HG03060 (cell line): ENCODE measurements around the gene DDIAS.
A peak's percentile ranks its signal among the peaks of the same experiment; 100 is the strongest.
"Not testable (repeated sequence)": the region's sequence is repeated elsewhere in the genome, so short reads cannot be mapped to it uniquely, and the experiment has no call there.

Experiments
- ATAC-seq: cut with Tn5 transposase; IDR thresholded peaks from one replicate; pipeline ENCODE4 v1.9.1; 2021; ENCODE audit warnings: low read depth, moderate number of reproducible peaks; ENCODE audit not compliant: unreplicated experiment

Gene DDIAS

DNA sequence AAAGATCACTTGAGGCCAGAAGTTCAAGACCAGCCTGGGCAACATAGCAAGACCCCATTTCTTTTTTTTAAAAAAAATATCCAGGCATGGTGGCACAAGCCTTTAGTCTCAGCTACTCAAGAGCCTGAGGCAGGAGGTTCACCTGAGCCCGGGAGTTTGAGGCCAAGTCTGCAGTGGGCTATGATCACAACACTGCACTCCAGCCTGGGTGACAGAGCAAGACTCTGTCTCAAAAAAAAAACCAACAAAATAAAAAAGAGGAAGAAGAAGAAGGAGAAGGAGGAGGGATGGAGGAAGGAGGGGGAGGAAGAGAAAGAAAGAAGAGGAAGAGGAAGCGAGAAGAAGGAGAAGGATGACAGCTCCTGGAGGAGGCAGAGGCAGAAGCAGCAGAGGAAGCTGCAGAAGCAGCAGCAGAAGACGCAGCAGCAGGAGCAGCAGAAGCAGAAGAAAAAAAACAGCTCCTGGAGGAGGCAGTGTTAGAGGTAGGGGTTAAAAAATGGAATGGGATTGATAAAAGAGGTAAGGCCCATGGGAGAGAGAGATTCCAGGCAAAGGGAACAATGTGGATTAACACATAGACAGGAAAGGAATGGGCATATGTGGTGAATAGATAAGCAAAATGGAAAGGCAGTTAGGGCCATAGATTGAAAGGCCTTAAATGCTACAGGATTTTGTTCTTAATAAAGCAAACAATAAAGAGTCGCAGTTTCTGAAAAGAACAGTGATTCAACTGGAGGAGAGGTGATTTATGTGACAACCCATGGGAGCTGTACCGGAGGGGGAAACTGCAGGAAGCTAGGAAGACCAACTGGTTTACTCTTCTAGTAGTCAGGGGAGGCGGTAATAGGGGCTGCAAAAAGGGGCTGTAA lies 12.2 kb upstream of the DDIAS start:
- no peak for ATAC-seq

DNA sequence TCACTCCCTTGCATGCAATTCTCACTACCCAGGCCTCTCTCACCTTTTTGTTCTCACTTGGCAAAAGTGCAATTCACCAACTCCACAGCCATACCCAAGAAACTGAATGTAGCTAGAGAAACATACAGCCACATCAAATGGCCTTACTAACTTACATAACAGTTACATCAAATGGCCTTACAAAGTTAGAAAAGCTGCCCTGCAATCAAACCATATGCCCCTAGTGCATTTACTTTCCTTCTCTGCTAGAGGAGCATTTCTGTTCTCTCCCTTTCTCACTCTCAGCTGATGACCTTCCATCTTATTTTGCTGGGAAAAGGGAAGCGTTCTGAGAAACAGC lies 11.6 kb upstream of the DDIAS start:
- no peak for ATAC-seq

DNA sequence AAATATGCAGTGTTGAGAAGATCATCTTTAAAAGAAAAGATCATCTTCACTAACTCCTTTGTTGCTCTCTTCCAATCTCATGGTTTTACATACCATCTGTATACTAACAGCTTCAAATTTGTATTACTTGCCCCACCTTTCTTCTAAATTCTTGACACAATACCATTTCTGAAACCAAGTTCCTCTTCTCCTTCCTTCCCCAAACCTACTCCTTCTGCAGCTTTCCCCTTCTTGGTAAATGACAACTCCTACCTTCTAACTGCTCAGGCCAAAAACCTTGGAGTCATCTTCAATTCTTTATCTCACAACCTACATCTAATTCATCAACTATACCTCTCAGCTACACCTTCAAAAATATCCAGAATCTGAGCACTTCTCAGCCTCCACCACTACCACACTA lies 10.6 kb upstream of the DDIAS start:
- ATAC-seq, result no peak

DNA sequence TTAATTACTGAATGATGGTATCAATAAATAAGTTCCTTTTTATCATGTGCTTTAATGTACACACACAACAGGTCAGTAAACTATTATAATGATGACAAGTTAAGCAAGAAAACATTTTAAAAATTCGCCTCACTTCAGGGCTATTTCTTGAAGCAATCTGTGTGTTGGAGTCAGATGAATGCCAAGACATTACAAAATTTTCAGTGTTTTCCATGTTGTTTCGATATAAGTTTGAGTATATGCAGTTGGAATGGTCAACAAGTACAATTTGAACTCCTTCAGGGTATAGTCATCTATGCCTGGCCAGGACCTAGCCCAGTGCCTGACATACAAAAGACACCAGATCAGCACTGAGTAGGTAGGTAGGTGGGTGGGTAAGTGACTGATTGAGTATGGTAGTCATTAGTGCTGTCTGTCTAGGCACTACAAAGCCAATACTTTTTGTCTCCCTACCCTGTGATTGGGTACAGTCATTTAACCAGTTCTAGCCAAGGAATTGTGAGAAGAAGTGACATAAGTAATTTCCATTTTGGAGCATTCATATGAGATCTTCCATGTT lies 8.8 kb upstream of the DDIAS start:
- no peak for ATAC-seq

DNA sequence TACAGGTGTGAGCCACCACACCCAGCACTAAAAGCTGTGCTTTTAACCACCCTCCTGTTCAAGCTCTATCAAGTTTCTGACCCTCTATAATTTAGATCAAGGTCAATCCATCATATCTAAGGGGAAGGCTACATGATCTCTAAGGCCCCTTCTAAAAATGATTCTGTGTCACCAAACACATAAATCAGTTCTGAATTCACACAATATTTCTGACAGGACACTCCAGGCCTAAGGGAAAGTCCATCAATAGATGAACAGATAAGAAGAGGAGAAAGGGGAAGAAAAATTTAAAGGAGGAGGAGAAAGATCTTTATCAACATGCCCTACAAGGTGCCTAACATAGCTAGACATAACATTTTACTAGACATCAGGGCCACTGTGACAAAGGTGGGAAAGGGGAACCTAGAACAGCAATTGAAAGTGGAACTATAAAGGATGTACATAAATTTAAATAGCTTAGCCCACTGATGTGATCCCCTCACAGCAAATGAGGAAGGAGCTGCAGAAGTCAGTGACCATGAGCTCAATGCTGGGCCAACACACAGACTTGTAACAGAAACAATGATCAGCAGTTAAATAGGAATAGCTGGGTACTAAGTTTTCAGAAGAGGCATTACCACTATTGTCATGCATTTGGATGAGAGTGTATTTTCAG lies 6.0 kb upstream of the DDIAS start:
- peak; percentile 31 for ATAC-seq

DNA sequence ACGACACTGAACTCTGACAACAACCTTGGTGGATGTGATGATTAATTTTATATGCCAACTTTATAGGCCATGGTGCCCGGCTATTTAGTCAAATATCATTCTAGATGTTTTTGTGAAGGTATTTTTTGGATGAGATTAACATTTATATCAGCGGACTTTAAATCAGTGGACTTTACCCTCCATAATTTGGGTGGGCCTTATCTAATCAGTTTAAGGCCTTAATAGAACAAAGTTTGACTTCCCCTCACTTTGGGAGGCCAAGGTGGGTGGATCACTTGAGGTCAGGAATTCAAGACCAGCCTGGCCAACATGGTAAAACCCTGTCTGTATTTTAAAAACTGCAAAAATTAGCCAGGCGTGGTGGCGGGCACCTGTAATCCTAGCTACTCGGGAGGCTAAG lies 5.4 kb upstream of the DDIAS start:
- no peak for ATAC-seq

DNA sequence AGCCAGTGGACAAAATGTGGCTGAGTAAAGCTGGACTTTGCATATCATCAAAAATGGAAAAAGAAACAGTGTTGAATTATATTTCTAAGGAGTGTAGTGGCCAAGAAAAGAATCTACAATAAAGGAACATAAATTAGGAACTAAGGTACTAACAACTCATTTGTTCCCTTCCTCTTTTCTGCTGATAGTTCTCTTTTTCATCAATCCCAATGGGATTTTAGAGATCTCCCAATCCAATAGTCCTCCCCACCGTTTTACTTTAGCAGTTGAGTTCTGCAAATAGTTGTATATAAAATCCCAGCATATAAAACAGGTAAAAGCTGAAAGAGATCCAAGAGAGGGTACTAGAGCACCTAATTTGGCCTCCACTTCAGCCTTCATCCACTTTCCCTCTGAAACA lies 3.3 kb upstream of the DDIAS start:
- no peak for ATAC-seq

DNA sequence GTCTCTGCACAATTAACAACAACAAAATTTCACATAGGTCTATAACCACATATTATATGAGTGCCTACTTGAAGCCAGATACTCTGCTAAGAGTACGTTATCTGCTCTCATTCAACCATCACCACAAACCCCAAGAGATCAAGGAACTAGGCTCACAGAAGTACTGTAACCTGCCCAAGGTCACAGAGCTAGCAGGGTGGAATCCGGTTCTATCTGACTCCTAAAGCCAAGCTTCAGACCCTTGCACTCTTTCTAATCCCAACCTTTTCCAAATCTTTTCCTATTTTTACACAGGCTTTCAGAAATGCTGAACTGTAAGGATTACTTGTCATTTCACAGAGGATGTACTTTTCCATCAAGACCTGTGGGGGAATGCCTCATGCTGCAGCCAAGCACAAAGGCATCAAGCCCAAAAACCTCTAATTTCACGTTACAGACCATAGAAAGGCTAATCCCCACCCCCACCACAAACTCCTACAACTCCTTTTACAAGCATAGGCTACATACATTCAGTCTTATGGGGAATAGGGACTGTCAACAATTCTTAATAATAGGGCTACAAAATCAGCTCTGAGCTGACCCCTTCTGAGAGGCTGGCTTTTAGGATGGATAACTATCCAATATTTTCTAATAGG lies 2.2 kb upstream of the DDIAS start:
- no peak for ATAC-seq

DNA sequence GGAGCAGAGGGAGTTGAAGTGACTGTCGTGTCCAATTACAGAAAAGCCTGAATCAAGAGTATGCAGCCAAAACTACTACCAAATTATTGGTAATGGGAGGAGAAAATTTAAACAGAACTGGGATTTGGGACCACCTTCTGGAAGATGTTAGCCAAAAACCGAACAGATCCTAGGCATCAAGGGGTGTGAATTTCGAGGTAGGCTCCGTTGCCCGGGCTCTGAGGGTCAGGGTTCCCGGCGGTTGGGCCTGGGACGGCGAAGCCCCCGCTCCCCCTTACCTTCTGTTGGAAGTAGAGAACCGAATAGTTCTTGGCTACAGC lies 1.6 kb upstream of the DDIAS start:
- ATAC-seq, result no peak

DNA sequence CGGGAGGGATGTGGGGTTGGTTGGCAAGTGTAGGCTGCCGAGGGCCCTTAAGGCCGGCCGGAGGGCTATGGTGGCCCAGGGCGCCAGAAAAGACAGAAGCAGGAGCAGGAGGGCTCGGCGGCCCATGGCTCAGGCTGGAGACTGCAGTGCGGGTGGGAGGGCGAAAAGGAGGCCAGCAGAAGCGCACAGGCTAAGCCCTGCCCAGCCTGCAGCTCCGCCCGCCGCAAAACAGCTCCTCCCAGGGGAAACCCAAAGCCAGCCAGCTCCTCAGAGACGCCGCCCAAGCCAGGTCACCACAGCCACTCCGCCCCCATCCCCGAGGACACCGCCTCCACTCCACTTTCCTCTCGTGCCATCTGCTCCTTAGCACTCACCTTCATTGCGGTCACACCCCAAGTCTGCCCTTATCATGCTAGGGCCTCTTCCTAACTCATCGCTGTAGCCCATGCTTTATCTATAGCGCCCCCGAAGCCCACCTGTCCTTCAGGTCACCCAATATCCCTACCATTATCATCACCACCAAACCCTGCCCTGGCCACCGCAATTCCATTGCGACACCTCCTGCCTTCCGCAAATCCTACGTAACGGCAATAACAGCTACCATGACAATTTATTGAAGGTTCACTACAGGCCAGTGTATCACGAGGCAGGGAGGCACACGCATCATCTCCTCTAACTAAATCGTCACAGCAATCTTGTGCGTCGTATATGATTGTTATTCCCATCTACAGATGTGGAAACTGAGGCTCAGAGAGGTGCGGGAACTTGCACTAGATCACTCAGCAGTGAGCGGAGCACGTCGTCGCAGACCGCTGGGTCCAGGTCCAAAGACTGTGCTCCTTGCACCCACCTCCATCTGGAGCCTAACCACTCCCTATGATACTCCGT lies 1.0 kb upstream of the DDIAS start, which contains the start of gene PRCP:
Gene PRCP, minus strand, starts transcription at position 154 of the 888 bp plus-strand sequence. Its CDS starts 28 bp downstream, at position 126.
- peak; percentile 64 for ATAC-seq

DNA sequence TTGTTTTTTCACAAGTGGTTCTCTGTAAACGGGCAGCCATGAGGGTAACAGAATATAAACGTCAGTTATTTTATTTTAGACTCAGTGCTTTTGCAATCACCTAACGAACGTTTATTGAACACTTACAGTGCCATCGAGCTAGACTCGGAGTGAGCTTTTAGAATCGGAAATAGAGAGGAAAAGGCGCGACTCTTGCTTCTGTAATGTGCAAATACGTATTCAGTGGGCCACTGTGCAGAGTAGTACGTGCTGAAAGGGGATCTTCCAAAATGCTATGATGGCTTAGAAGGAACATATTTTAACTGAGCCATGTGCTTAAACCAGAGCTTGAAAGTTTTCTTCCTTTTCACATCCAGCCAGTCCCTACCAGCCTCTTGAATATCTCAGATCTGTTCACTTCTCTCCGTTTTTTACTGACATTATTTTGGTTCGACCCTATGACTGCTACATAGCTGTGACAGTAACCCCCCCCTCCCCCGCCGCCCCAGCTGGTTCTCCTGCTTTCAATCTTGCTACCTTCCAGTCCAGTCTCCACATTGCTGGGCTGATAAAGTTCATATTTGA lies 468 bp downstream of the DDIAS start:
- ATAC-seq, result no peak

DNA sequence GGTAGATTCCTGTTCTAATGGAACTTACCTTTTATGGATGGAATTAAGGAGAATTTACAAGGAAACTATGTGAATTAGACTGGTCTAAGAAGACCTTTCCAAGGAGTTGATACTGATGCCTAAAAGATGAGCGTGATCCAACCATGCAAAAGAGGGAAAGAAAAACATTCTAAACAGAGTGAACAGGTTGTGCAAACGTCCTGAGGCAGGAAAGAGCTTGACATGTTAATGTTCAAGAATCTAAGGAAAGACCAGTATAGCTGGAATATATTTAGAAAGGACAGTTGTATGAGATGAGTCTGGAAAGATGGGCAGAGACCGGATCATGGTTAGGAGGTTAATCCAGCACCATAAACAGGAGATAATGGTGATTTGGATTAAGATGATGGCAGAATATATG lies 1.3 kb downstream of the DDIAS start:
- no peak for ATAC-seq

DNA sequence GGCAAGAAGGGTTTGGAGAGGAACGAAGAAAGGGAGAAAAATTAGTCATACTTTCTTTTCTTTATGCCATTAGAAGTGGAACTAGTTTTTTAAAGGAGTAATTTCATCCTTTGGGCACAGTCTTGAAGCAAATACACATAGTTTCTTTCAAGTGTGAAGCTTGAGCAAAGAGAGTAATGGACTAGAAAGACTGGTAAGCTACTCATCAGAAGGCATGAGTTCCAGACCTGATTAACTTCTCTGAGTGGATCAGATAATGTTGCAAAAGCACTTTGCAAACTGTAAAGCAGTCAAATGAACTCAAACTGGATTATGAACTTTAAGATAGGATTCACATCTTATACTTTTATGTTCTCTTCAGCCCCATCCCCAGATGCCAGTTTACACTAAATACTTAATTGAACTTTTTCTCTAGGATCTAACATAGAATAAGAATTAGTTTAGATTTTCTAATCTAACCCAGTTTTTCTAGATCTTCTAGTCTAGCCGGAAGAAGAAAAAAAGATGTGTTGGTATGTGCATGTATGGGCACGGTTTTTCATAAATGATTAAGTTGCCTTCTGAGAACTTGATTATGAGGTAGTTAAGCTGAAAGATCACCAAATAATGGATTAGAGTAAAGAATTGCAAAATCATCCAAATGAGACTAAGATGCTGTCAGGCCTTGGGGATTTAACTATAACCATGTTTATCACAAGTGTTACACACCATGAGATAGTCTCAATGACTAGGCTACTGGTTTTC lies 2.5 kb downstream of the DDIAS start:
- ATAC-seq, result no peak

DNA sequence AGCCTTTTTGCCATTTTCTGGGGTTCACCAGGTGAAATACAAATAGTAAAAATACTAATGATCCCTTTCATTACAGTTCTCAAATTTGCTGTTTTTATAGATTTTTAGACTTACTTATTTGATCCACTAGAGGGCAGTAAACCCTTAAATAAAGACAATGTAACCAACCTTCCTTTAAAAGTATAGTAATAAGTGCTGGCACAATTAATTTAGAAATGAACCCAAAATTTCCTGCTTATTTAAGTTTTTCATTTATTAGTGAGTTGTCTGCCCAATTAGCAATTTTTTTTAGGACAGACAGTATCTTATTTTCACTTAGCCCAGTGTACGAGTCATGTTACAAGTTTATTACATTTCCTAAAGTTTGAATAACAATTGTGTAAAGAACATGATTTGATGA lies 4.7 kb downstream of the DDIAS start:
- no peak for ATAC-seq

DNA sequence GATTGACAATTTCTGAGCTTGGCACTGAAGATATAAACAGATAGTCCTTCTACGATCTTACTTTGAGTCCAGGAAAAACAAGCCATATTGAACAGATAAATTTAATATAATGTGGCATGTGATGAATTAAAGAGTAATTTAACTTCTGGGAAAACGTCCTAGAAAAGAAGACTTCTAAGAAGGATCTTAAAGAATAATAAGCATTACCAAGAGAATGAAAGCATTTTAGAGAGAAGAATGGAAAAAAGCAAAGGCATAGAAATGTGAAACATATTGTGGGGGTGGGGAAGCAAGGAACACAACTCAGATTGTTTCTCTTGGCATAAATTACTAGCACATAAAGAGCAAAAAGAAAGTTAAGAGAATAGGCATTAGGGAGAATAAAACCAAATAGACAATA lies 5.4 kb downstream of the DDIAS start:
- ATAC-seq, result no peak

DNA sequence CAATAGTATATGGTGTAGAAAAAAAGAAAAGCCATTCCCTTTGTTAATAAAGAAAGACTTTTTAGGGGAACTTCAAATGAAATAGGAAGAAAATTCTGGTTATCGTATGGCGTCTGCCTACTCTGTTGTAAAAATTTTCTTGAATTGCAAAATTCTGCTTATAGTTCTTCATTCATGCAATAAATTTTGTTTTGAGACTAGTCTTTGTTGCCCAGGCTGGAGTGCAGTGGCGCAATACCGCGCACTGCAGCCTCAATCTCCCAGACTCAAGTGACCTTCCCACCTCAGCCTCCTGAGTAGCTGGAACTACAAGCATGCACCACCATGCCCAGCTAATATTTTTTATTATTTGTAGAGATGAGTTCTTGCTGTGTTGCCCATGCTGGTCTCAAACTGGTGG lies 5.8 kb downstream of the DDIAS start:
- no peak for ATAC-seq

DNA sequence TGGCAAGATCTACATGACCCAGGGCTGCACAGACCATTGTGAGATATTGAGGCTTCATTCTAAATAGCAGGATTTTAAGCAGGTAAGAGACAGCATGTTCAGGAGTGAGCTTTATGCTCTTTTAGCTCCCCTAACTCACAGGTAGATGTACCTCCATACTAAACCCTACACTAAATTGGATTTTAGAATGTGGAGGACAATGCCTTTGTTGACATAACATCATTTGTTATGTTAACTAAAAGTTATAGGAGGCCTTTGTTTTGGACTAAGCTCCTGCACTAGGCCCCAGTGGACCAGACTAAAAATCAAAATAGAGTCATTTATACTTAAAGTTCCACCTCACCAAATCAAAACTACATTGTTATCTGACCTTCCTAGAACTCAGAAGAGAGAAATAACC lies 6.8 kb downstream of the DDIAS start:
- ATAC-seq, result no peak

DNA sequence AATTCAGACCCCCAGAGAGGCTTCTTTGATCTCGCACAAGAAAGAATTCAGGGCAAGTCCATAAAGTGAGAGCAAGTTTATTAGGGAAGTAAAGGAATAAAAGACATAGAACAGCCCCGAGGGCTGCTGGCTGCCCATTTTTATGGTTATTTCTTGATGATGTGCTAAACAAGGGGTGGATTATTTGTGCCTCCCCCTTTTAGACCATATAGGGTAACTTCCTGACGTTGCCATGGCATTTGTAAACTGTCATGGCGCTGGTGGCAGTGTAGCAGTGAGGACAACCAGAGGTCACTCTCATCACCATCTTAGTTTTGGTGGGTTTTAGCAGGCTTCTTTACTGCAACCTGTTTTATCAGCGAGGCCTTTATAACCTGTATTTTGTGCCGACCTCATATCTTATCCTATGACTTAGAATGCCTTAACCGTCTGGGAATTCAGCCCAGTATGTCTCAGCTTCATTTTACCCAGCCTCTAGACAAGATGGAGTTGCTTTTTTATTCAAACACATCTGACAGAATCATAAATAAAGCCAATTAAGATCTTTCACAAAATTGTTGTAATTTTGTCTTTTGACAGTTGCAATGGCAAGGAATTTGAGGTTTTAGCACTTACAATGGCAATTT lies 7.6 kb downstream of the DDIAS start:
- no peak for ATAC-seq

DNA sequence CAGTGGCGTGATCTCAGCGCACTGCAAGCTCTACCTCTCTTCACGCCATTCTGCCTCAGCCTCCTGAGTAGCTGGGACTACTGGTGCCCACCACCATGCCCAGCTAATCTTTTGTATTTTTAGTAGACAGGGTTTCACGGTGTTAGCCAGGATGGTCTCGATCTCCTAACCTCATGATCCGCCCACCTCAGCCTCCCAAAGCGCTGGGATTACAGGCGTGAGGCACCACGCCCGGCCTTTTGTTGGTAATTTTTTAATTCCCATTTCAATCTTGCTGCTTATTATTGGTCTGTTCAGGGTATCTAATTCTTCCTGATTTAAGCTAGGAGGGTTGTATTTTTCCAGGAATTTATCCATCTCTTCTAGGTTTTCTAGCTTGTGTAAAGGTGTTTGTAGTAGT lies 18.2 kb downstream of the DDIAS start:
- not testable (repeated sequence) for ATAC-seq
